GM21447 (cell line): ENCODE results near the gene S100A7A.
"Not testable (repeated sequence)": the region's sequence is repeated elsewhere in the genome, so short reads cannot be mapped to it uniquely, and the experiment has no call there.

Experiments used
- ATAC-seq: cut with Tn5 transposase; IDR thresholded peaks from one replicate; pipeline ENCODE4 v1.9.1; 2021; ENCODE audit not compliant: unreplicated experiment

Gene S100A7A

GRCh38 chr1:153395136-153395685 lies 21.1 kb upstream of the S100A7A start:
- no peak for ATAC-seq

GRCh38 chr1:153395776-153396175 lies 20.5 kb upstream of the S100A7A start:
- ATAC-seq, result no peak

GRCh38 chr1:153396461-153396860 lies 19.9 kb upstream of the S100A7A start:
- no peak for ATAC-seq

GRCh38 chr1:153397051-153397923 lies 19.0 kb upstream of the S100A7A start:
- ATAC-seq, result no peak

GRCh38 chr1:153397924-153398651 lies 18.2 kb upstream of the S100A7A start:
- ATAC-seq, result no peak

- no peak for ATAC-seq
Observed at GRCh38 chr1:153399401-153400055, 16.8 kb upstream of the S100A7A start.

GRCh38 chr1:153400244-153400643 lies 16.1 kb upstream of the S100A7A start:
- ATAC-seq, result no peak

GRCh38 chr1:153401461-153401860 lies 14.9 kb upstream of the S100A7A start:
- ATAC-seq, result no peak

- no peak for ATAC-seq
Observed at GRCh38 chr1:153402226-153402625, 14.1 kb upstream of the S100A7A start.

GRCh38 chr1:153403421-153404085 lies 12.8 kb upstream of the S100A7A start:
- ATAC-seq, result no peak

GRCh38 chr1:153404086-153404635 lies 12.2 kb upstream of the S100A7A start:
- ATAC-seq, result no peak

- no peak for ATAC-seq
Observed at GRCh38 chr1:153404768-153405167, 11.6 kb upstream of the S100A7A start.

- not testable (repeated sequence) for ATAC-seq
Observed at GRCh38 chr1:153405825-153406599, 10.3 kb upstream of the S100A7A start.

- ATAC-seq, result not testable (repeated sequence)
Observed at GRCh38 chr1:153407274-153407673, 9.0 kb upstream of the S100A7A start.

GRCh38 chr1:153413961-153414360 lies 2.4 kb upstream of the S100A7A start:
- ATAC-seq, result not testable (repeated sequence)

- ATAC-seq, result no peak
Observed at GRCh38 chr1:153417136-153417888, 992 bp downstream of the S100A7A start.

- not testable (repeated sequence) for ATAC-seq
Observed at GRCh38 chr1:153418758-153419435, 2.6 kb downstream of the S100A7A start.

GRCh38 chr1:153419436-153419793 lies 3.1 kb downstream of the S100A7A start:
- ATAC-seq, result not testable (repeated sequence)
